Ishikawa (cell line): ENCODE results near the gene NPTX1.

Experiments
- CEBPB ChIP-seq: IDR thresholded peaks from 2 replicates; pipeline ENCODE4 v1.6.1; 2012
- CREB1 ChIP-seq: IDR thresholded peaks from 2 replicates; pipeline ENCODE4 v1.6.1; 2012; ENCODE audit warnings: low read depth
- EGR1 ChIP-seq: IDR thresholded peaks from 2 replicates; pipeline ENCODE4 v1.6.1; 2012
- EP300 ChIP-seq: IDR thresholded peaks from 2 replicates; pipeline ENCODE4 v1.6.1; 2012; ENCODE audit warnings: borderline replicate concordance
- FOXM1 ChIP-seq: IDR thresholded peaks from 2 replicates; pipeline ENCODE4 v1.6.1; 2012; ENCODE audit warnings: low read depth, borderline replicate concordance
- NFIC ChIP-seq: IDR thresholded peaks from 2 replicates; pipeline ENCODE4 v1.6.1; 2012
- RAD21 ChIP-seq: IDR thresholded peaks from 2 replicates; pipeline ENCODE4 v1.6.1; 2012; ENCODE audit warnings: low read depth
- TAF1 ChIP-seq: IDR thresholded peaks from 2 replicates; pipeline ENCODE4 v1.6.1; 2012; ENCODE audit warnings: low read depth, mild to moderate bottlenecking
- TCF12 ChIP-seq: IDR thresholded peaks from 2 replicates; pipeline ENCODE4 v1.6.1; 2012; ENCODE audit warnings: low read depth
- TEAD4 ChIP-seq: IDR thresholded peaks from 2 replicates; pipeline ENCODE4 v1.6.1; 2012
- USF1 ChIP-seq: IDR thresholded peaks from 2 replicates; pipeline ENCODE4 v1.6.1; 2012
- YY1 ChIP-seq: IDR thresholded peaks from 2 replicates; pipeline ENCODE4 v1.6.1; 2012; ENCODE audit warnings: low read depth
- ZBTB7A ChIP-seq: IDR thresholded peaks from 2 replicates; pipeline ENCODE4 v1.6.1; 2012; ENCODE audit warnings: low read depth
- TF ChIP-seq, protein P1 (sequence below): IDR thresholded peaks from 2 replicates; pipeline ENCODE4 v1.6.1; 2012; ENCODE audit warnings: low read depth, mild to moderate bottlenecking
- TF ChIP-seq, protein P2 (sequence below): IDR thresholded peaks from 2 replicates; pipeline ENCODE4 v1.6.1; 2012

NPTX1 gene

DNA sequence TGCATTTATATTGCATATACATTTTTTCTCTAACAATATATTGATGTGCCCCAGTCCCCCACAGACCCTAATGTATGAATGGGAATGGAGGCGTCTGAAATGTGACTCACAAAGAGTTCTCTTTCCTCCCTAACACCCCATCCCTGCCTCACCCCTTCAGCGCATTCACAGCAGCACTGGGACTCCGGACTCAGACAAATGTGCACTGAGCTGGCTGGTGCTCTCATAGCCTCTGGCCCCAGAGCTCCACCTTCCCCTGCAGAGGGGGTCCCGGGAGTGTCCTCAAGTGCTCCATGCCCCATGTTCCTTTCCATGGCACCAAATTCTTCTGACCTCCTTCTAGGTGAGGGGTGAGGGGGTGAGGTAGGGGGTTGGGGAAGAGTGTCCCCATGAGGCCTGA lies 20.6 kb downstream of the NPTX1 start:
- TF ChIP-seq TEAD4 (no peak), FOXM1 (no peak)

DNA sequence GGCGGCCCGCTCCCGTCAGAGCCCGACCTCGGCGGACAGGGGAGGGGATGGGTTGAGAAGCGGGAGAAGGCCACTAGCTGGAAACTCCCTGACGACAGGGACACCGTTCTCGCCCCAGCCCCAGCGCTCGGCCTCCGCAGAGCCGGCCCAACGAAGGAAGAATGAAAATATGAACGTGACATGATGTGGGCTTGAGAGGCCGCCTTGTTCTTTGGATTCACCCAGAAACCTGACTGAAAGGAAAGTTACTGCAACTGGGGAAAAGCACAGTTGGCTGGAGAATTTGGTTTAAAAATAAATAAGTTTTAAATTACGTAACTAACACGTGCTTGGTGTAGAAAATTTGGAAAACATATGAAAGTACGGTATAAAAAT lies 21.1 kb downstream of the NPTX1 start:
- TF ChIP-seq NFIC, result no peak
- TF ChIP-seq USF1, result no peak
- TF ChIP-seq CREB1, result no peak
- TF ChIP-seq TAF1, result no peak
- TF ChIP-seq TCF12, result no peak
- no peak for TF ChIP-seq CEBPB
- TF ChIP-seq, protein P1, sequence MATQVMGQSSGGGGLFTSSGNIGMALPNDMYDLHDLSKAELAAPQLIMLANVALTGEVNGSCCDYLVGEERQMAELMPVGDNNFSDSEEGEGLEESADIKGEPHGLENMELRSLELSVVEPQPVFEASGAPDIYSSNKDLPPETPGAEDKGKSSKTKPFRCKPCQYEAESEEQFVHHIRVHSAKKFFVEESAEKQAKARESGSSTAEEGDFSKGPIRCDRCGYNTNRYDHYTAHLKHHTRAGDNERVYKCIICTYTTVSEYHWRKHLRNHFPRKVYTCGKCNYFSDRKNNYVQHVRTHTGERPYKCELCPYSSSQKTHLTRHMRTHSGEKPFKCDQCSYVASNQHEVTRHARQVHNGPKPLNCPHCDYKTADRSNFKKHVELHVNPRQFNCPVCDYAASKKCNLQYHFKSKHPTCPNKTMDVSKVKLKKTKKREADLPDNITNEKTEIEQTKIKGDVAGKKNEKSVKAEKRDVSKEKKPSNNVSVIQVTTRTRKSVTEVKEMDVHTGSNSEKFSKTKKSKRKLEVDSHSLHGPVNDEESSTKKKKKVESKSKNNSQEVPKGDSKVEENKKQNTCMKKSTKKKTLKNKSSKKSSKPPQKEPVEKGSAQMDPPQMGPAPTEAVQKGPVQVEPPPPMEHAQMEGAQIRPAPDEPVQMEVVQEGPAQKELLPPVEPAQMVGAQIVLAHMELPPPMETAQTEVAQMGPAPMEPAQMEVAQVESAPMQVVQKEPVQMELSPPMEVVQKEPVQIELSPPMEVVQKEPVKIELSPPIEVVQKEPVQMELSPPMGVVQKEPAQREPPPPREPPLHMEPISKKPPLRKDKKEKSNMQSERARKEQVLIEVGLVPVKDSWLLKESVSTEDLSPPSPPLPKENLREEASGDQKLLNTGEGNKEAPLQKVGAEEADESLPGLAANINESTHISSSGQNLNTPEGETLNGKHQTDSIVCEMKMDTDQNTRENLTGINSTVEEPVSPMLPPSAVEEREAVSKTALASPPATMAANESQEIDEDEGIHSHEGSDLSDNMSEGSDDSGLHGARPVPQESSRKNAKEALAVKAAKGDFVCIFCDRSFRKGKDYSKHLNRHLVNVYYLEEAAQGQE, result no peak
- TF ChIP-seq EGR1, result no peak
- TF ChIP-seq TEAD4, result no peak
- TF ChIP-seq, protein P2, sequence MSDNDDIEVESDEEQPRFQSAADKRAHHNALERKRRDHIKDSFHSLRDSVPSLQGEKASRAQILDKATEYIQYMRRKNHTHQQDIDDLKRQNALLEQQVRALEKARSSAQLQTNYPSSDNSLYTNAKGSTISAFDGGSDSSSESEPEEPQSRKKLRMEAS, result no peak
- no peak for TF ChIP-seq EP300
- no peak for TF ChIP-seq FOXM1
- TF ChIP-seq RAD21, result no peak
- no peak for TF ChIP-seq YY1
- TF ChIP-seq ZBTB7A, result no peak

- TF ChIP-seq, protein P1, result no peak
- TF ChIP-seq ZBTB7A (peak; percentile 75), FOXM1 (no peak), CREB1 (0 out of 2 replicates have a peak, but pooled peaks have one; percentile 22), EP300 (no peak), CEBPB (no peak), YY1 (no peak), TAF1 (peak; percentile 96), RAD21 (no peak), EGR1 (peak; percentile 62), TCF12 (peak; percentile 32; the same call in 1 of the 2 replicates), TEAD4 (no peak), USF1 (no peak)
- TF ChIP-seq, protein P2, result peak; percentile 93
Measured at GRCh38 chr17:80454557-80455335, 21.7 kb downstream of the NPTX1 start.

- TF ChIP-seq EP300 (no peak), YY1 (no peak), USF1 (no peak), CEBPB (no peak), EGR1 (no peak), TEAD4 (no peak), ZBTB7A (no peak), TAF1 (no peak), RAD21 (no peak), TCF12 (no peak), NFIC (no peak), FOXM1 (no peak), CREB1 (no peak)
- TF ChIP-seq, protein P2, result no peak
- TF ChIP-seq, protein P1, result no peak
Measured at GRCh38 chr17:80453998-80454556, 22.3 kb downstream of the NPTX1 start.
